Stimulated activated naive CD4-positive, alpha-beta T cell (primary cell): ENCODE data around the gene ZBTB4.

ENCODE experiments used
- DNase-seq, 6 experiments: peaks; one replicate each; lab custom pipeline; 2025; lab: John Stamatoyannopoulos, UW

ZBTB4 gene

DNA sequence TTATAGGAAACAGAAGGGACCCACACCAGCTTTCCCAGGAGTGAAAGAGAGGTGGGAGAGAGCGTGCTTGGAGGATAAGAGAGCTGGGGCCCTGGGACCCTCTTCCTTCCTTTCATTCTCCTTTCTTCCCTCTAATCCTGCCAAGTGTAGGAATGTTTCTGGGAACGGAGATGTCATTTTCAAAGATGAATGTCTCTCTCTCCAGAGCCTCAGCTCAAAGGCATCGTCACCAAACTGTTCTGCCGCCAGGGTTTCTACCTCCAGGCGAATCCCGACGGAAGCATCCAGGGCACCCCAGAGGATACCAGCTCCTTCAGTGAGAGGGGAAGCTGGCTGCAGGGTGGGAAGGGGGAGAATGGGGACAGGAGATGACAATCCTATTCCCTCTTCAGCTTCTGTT lies 38.2 kb downstream of the ZBTB4 start:
- DNase-seq = no peak

DNA sequence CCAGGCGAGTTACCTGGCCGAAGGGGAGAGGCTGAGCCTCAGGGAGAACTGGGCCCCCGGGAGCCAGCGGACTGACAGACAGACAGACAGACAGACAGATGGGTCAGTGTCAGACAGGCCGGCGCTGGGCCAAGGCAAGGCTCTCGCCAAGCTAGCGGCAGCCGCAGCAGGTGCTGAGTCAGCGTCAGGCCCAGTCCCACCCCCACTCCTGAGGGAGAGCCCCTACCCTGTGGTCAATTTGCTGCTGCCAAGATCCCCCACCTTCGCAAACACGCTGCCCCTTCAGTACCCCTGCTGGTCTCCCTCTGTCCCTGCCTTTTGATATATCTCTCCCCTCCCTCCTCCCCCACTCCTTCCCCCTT lies 38.6 kb downstream of the ZBTB4 start:
- no peak for DNase-seq

GRCh38 chr17:7440113-7440833 lies 39.2 kb downstream of the ZBTB4 start:
- DNase-seq = peak in 4 of 6 experiments; percentile 33 to 41 (median 34)

DNA sequence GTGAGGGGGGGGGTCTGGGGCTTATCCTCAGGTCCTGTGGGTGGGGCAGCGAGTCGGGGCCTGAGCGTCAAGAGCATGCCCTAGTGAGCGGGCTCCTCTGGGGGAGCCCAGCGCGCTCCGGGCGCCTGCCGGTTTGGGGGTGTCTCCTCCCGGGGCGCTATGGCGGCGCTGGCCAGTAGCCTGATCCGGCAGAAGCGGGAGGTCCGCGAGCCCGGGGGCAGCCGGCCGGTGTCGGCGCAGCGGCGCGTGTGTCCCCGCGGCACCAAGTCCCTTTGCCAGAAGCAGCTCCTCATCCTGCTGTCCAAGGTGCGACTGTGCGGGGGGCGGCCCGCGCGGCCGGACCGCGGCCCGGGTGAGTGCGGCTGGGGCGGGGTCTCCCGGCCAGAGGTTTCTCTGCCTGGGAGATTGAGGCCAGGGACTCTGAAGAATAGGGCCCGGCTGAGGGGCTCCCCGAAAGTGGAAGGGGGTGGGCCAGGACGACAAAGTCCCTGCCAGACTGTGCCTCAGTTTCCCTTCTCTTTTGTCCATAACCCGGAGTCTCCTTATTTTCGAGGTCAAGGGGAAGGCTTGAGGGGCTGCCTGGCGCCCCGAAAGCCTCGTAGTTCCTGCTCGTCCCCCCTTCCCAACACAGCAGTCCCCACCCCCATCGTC lies 39.8 kb downstream of the ZBTB4 start, which contains the start of gene FGF11:
Gene FGF11 (plus strand): TSS at position 51 of the 651 bp plus-strand sequence. CDS start 109 bp downstream, at position 160.
- peak in 2 of 6 experiments; percentile 13 to 24 for DNase-seq

GRCh38 chr17:7438656-7439460 lies 40.6 kb downstream of the ZBTB4 start:
- DNase-seq = peak in 1 of 6 experiments; percentile 44

DNA sequence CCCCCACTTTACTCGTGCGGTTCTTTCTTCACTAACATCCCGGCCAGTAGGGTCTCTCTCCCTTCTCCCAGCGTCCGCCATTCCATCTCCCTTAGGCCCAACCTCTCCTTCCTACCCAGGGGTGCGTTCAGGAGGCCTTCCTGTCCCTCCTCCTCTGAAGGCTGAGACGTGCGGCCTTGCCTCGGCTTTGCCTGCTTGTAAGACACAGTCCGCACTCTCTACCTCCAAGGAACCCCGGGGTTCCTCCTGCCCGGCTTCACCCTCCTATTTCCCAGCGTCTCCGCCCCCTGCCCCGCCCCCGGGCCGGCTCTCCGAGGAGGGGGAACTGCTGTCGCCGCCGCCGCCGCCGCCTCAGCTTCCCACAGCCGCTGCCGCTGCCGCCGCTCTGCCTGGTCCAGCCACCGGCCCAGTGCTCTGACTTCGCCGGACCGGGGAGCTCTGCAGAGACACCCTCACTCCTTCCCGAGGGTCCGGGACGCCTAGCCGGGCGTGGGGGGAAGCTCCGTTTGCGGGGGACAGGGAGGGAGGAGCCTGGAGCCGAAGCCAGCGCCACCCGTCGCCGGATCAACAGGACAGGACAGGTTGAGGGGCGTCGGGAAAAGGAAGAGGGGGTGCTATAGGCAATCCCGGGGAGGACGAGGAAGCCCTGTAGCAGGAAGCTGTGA lies 41.3 kb downstream of the ZBTB4 start:
- DNase-seq = peak in 5 of 6 experiments; percentile 41 to 62 (median 50)

GRCh38 chr17:7437369-7437863 lies 42.0 kb downstream of the ZBTB4 start:
- DNase-seq = no peak

- DNase-seq = peak; percentile 69 to 86 (median 74)
These were observed 42.7 kb downstream of the ZBTB4 start for GRCh38 chr17:7436556-7437368.

DNA sequence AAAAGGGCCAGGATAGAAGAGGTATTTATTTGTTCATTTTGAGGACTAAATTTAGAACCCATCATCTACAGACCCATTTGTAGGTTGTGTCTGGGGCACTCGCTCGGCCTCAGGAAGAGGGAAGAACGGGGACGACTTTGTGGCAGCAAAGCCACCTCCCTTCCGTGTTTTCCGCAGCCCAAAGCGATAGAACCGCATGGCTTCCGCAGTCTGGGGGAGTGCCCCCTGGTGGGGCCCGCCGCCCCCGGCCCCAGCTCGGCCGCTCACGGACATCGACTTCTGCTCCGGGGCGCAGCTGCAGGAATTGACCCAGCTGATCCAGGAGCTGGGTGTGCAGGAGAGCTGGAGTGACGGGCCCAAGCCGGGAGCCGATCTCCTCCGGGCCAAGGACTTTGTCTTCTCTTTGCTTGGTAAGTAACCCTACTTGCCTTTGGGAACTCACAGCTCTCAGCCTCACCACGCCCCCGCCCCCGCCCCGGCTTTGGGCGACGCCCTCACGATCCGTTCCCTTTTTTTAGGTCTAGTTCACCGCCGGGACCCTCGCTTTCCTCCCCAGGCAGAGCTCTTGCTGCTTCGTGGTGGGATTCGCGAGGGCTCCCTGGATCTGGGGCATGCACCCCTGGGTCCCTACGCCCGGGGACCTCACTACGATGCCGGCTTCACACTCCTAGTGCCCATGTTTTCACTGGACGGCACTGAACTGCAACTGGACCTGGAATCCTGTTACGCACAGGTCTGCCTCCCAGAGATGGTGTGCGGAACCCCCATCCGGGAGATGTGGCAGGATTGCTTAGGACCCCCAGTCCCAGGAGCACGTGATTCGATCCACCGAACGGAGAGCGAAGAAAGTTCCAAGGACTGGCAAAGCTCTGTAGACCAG lies 43.5 kb downstream of the ZBTB4 start:
- DNase-seq = peak; percentile 46 to 90 (median 74)

DNA sequence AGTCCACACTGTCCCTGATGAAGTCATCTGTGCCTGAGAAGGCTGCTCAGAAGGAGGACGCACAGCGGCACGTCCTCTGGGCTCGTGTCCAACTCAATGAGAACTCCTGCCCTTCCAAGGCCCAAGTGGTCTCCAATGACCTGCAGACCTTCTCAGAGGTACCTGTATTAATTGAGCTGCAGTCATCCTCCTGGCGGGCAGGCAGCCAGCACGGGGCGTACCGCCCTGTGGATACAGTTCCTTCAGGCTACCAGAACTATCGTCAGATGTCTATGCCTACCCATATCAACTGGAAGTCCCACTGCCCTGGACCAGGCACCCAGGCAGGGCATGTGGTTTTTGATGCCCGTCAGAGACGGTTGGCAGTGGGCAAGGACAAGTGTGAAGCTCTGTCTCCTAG lies 47.1 kb downstream of the ZBTB4 start:
- DNase-seq = no peak

- no peak for DNase-seq
These were observed 48.2 kb downstream of the ZBTB4 start for GRCh38 chr17:7431231-7431630.

DNA sequence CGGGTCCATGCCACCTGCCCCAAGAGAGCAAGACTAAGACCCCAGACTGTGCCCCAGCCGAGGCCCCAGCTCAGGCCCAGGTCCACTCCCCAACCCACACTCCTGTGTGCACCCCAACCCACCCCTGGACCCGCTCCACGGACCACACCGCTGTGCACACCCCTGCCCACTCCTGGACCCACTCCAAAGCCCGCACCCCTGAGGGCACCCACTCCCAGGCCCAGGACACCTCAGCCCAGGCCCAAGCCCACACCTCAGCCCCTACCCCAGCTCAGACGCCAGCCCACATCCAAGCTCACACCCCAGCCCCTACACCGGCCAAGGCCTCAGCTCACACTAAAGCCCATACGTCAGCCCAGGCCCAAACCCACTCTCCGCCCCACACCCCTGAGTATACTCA lies 49.7 kb downstream of the ZBTB4 start:
- no peak for DNase-seq

- no peak for DNase-seq
These were observed 50.9 kb downstream of the ZBTB4 start, which contains the start of gene SPEM3 for GRCh38 chr17:7428557-7428956. Gene SPEM3, plus strand, starts transcription at chr17:7428857. Its CDS starts 46 bp downstream, at chr17:7428903.

DNA sequence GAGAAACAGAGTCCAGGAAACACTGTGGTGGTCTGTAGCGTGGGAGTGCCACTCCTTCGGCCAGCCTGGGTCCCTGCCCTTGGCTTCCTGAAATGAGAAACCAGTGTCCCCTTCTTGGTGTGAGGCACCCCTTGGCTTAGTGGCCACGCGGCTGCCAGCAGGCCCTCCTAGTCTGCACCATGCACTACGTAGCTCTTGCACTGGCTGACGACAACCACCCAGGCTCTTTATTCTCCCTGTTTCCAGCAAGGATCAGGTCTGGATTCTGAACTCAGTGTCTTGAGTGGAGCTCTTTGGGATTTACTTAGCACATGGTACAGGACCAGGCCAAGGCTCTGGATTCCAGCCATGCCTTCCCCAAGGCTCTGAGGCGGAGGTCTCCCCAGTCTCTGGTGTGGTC lies 51.9 kb downstream of the ZBTB4 start:
- DNase-seq = no peak

- DNase-seq = no peak
These were observed 52.4 kb downstream of the ZBTB4 start for GRCh38 chr17:7426896-7427489.

DNA sequence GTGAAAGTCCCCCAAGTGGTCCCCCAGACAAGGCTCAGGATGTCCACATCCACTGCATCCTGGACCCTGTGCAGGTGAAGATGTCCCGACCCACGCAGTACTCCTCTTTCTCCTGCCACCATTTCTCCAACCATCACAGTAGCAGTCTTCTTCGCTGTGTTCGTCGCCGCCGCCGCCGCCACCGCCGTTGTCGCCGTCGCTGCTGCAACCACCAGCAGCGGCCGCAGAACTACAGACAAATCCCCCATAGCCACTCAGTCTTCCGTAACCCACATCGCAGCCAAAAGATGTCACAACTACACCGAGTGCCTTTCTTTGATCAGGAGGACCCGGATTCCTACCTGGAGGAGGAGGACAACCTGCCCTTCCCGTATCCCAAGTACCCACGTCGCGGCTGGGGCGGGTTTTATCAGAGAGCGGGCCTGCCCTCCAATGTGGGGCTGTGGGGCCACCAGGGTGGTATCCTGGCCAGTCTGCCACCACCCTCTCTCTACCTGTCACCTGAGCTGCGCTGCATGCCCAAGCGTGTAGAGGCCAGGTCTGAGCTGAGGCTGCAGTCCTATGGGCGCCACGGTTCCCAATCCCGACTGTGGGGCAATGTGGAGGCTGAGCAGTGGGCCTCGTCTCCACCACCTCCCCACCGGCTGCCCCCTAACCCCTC lies 53.1 kb downstream of the ZBTB4 start:
- DNase-seq = no peak

- DNase-seq = no peak
These were observed 53.7 kb downstream of the ZBTB4 start for GRCh38 chr17:7425756-7426155.

- no peak for DNase-seq
These were observed 54.1 kb downstream of the ZBTB4 start, which contains the start of gene SPEM2 for GRCh38 chr17:7425316-7425715. Gene SPEM2, plus strand, starts transcription at chr17:7425616. Its CDS starts 73 bp downstream, at chr17:7425689.

- no peak for DNase-seq
These were observed 55.8 kb downstream of the ZBTB4 start for GRCh38 chr17:7423679-7424078.
